ENCODE data around the gene HPCAL1. TPM values are rescaled to one million over a fixed set of nuclear protein-coding genes. Genes with fewer than 3 reads are reported as not detected.

Gene HPCAL1
- total and polyA plus RNA-seq, 2 of the 8 experiments (the other 6 are each of a cell fraction or from before 2014, with no cell fraction given) = 5.8 to 8.6 TPM

- H2BK5ac ChIP-seq (ENCODE audit: low read depth, low read length) = no peak overlapping the region
- no peak for FAIRE-seq
- H2BK20ac ChIP-seq (ENCODE audit: low read length) = no peak overlapping the region
- H4K20me1 ChIP-seq (replicated peaks in 1 of 2; ENCODE audit: control insufficient read depth in 1 of 2, insufficient read depth in 2 of 2, low read length in 2 of 2) = no peaks in the 10 kb centered on the region
- POLR2A ChIA-PET (ENCODE audit: partially characterized antibody) = interaction anchor here (2.0 kb wide), 1 partner anchor 23 kb away, joined by 4 read pairs; the partner anchor contains the start of gene ODC1
- H3K4me2 ChIP-seq (ENCODE audit: insufficient read depth in 1 of 2, low read depth in 2 of 2, low read length in 2 of 2) = no peak overlapping the region
- no peak overlapping the region for H4K8ac ChIP-seq (ENCODE audit: extremely low read depth, insufficient read depth, low read length)
- H3K9ac ChIP-seq (replicated peaks in 1 of 4; ENCODE audit: extremely low read depth in 1 of 4, low read depth in 3 of 4, low read length in 3 of 4) = no peak overlapping the region
- no peak overlapping the region for H4K5ac ChIP-seq (ENCODE audit: insufficient read length, low read depth, low read length)
- H4K91ac ChIP-seq (replicated peaks; ENCODE audit: insufficient read length, low read length) = no peak overlapping the region
- H3K27ac ChIP-seq (ENCODE audit: low read depth, low read length) = no peak overlapping the region
- no peak overlapping the region for H2AFZ ChIP-seq (ENCODE audit: low read length)
- TF ChIP-seq KDM1A (IDR thresholded peaks at IDR 0.05; ENCODE audit: borderline replicate concordance, low read length) (peak; percentile 94), SP1 (IDR thresholded peaks at IDR 0.05; ENCODE audit: low read depth, low read length) (no peak), ATF3 (IDR thresholded peaks at IDR 0.05; ENCODE audit: insufficient read depth, low read depth, low read length) (no peak), SIN3A (conservative IDR thresholded peaks at IDR 0.05 in 1 of 2, IDR thresholded peaks at IDR 0.05 in 1 of 2; ENCODE audit: low read depth in 1 of 2, low read length in 2 of 2) (no peak), POLR2AphosphoS5 (IDR thresholded peaks at IDR 0.05; ENCODE audit: low read depth, low read length) (no peak), KDM4A (IDR thresholded peaks at IDR 0.05; ENCODE audit: low read depth, low read length, severe bottlenecking) (no peak), RFX5 (IDR thresholded peaks at IDR 0.05; ENCODE audit: borderline replicate concordance, low read depth, low read length) (no peak), CTBP2 (IDR thresholded peaks at IDR 0.05; ENCODE audit: borderline replicate concordance, insufficient read depth, insufficient read length, low read length) (no peak), HDAC2 (IDR thresholded peaks at IDR 0.05; ENCODE audit: borderline replicate concordance in 1 of 2, low read depth in 2 of 2, low read length in 2 of 2) (0 out of 4 replicates have a peak, but pooled peaks of 1 of the 2 experiments have one; percentile 46), KDM5A (IDR thresholded peaks at IDR 0.05; ENCODE audit: low read length) (no peak)
- no peak overlapping the region for H3K4me3 ChIP-seq (ENCODE audit: extremely low read depth in 1 of 4, insufficient read depth in 2 of 4, low read depth in 3 of 4, low read length in 4 of 4)
- H3K9me3 ChIP-seq (ENCODE audit: insufficient read depth in 2 of 2, low read depth in 1 of 2, low read length in 1 of 2) = no peaks in the 10 kb centered on the region
- H3K4ac ChIP-seq (replicated peaks; ENCODE audit: insufficient read length, low read depth, low read length) = no peak overlapping the region
- H3K23me2 ChIP-seq (ENCODE audit: low read depth, low read length) = no peaks in the 10 kb centered on the region
- no peak overlapping the region for H2BK15ac ChIP-seq (ENCODE audit: low read length)
- H3K79me1 ChIP-seq (ENCODE audit: low read depth, low read length) = no peaks in the 10 kb centered on the region
- no peak overlapping the region for H2AK5ac ChIP-seq (ENCODE audit: low read depth, low read length)
- H2BK120ac ChIP-seq (replicated peaks; ENCODE audit: low read depth, low read length) = no peak overlapping the region
- DNase-seq (ENCODE audit: low read depth in 1 of 2, low spot score in 2 of 2) = no peak
- H3K56ac ChIP-seq (replicated peaks; ENCODE audit: insufficient read length, low read depth, low read length) = no peak overlapping the region
- 0 out of 7 replicates have a peak, but pooled peaks cover 0 to 2% (median 0%) of the 10 kb centered on the region in 4 experiments for H3K27me3 ChIP-seq (replicated peaks in 1 of 4; ENCODE audit: control insufficient read depth in 3 of 4, extremely low read depth in 1 of 4, insufficient read depth in 3 of 4, low read length in 3 of 4)
- H2BK12ac ChIP-seq (ENCODE audit: low read depth, low read length) = no peak overlapping the region
- H3K14ac ChIP-seq (ENCODE audit: insufficient read length) = no peak overlapping the region
- no peak overlapping the region for H3K18ac ChIP-seq (ENCODE audit: extremely low read depth, low read length)
- no peak overlapping the region for H3K23ac ChIP-seq (ENCODE audit: insufficient read length)
- H3K36me3 ChIP-seq (ENCODE audit: control insufficient read depth in 2 of 4, insufficient read depth in 4 of 4, low read length in 3 of 4) = no peaks in the 10 kb centered on the region
- H3K4me1 ChIP-seq (replicated peaks in 1 of 4; ENCODE audit: control insufficient read depth in 3 of 4, insufficient read depth in 4 of 4, low read length in 3 of 4) = no peaks in the 10 kb centered on the region
- CTCF ChIA-PET (ENCODE audit: partially characterized antibody) = interaction anchor here (1.2 to 2.2 kb wide), 9 partner anchors 9 to 197 kb away, joined by 3 to 15 read pairs (median 5); no protein-coding TSS in a partner anchor
- 82% methylated on average over 15 of the region's 15 CpGs; no CpG with 5 or more reads in 1 of the 2 experiments for WGBS, 2 experiments (ENCODE audit: extremely low coverage in 1 of 2, insufficient coverage in 1 of 2, insufficient read length in 1 of 2, insufficient replicate concordance in 2 of 2, low coverage in 1 of 2, low lambda C conversion rate in 2 of 2, missing lambda C conversion rate in 1 of 2)
- no peaks in the 10 kb centered on the region for H3K79me2 ChIP-seq (ENCODE audit: control insufficient read depth in 1 of 2, insufficient read depth in 2 of 2, low read length in 2 of 2)
These were observed 168.4 kb downstream of the HPCAL1 start for GRCh38 chr2:10471046-10471571.
